ENCODE measurements around the gene PDE3B. TPM values are rescaled to one million over a fixed set of nuclear protein-coding genes. Genes with fewer than 3 reads are reported as not detected.

The PDE3B gene
- 2.2 to 3.2 TPM (median 2.5 TPM) in 5 replicates for total RNA-seq (2022; extraction: Qiagen RNA extraction; ENCODE audit: low read depth)

DNA sequence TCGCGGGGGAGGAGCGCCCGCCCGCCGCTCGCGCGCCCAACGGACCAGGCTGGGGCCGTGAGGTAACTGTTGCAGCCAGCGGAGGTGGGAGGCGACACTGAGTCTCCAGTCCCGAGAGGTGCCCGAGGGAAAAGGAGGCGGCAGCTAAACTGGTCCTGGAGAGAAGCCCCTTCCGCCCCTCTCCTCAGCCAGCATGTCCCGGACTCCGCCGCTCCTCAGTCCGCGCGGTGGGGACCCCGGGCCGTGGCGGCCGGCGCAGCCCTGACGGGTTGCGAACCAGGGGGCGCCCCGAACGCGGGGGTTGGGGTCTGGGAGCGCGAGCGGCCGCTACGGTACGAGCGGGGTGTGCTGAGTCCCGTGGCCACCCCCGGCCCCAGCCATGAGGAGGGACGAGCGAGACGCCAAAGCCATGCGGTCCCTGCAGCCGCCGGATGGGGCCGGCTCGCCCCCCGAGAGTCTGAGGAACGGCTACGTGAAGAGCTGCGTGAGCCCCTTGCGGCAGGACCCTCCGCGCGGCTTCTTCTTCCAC lies at the start of gene PDE3B:
PDE3B (plus strand) TSS at position 108 of the 529 bp plus-strand sequence; CDS start at position 380, 272 bp downstream.

DNA sequence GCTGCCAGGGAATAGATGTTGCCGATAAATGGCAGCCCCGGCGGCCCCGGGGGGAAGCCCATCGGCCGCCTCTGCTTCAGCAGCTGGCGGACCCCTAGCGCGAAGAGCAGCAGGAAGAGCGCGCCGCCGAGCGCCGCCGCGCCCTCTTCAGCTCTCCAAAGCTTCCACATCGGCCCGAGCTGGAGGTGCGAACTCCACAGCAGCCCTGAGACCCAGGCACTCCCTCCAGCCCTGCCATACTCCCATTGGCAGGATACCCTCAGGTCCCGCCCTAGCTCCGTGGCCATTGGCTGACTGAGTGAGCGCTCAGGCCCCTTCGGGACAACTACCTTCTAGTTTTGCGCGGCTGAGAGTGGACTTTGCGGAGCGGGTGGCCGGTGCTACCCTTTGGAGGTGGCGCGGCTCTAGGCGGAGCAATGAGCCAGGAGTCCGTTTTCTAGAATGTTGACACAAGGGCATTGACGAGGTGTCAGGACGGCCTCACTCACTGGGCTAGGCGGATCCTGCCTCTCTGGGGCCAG lies 248.5 kb downstream of the PDE3B start, which contains the start of gene CYP2R1:
CYP2R1 (minus strand) TSS at position 196 of the 521 bp plus-strand sequence; CDS start at position 170, 26 bp downstream.

Other genes starting within 250 kb of the PDE3B start
- gene COPB1, start 144.0 kb upstream of the PDE3B start, total RNA-seq (2022; extraction: Qiagen RNA extraction; ENCODE audit: low read depth), result 103 to 128 TPM (median 119 TPM) in 5 replicates
- 187 to 205 TPM (median 194 TPM) in 5 replicates for gene PSMA1, start 123.4 kb upstream of the PDE3B start, total RNA-seq (2022; extraction: Qiagen RNA extraction; ENCODE audit: low read depth)
- 7.2 to 17.7 TPM (median 13.2 TPM) in 5 replicates for gene CYP2R1, start 248.4 kb downstream of the PDE3B start, total RNA-seq (2022; extraction: Qiagen RNA extraction; ENCODE audit: low read depth)